HG03432 (cell line): ENCODE results near the gene WBP1.
"Not testable (repeated sequence)": the region's sequence is repeated elsewhere in the genome, so short reads cannot be mapped to it uniquely, and the experiment has no call there.

Experiments
- ATAC-seq: cut with Tn5 transposase; IDR thresholded peaks from one replicate; pipeline ENCODE4 v1.9.1; 2021; ENCODE audit warnings: mild to moderate bottlenecking, moderate library complexity; ENCODE audit not compliant: unreplicated experiment

The WBP1 gene

DNA sequence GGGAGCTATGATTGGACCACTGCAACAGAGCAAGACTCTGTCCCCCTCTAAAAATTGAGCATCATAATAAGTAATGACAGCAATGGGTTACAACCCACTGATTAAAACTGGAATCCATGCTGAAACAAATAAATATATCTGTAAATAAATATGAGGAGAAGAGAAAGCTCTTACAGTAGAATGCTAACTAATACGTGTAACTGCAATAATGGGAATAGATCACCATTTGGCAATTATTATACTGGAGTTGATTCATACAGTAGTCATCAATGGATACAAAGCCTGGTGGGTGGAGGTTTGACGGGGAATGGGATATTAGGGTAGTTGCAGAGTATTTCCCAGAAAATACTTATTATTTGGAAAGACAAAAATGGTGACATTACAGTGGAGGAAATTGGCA lies 9.5 kb upstream of the WBP1 start:
- ATAC-seq = no peak

DNA sequence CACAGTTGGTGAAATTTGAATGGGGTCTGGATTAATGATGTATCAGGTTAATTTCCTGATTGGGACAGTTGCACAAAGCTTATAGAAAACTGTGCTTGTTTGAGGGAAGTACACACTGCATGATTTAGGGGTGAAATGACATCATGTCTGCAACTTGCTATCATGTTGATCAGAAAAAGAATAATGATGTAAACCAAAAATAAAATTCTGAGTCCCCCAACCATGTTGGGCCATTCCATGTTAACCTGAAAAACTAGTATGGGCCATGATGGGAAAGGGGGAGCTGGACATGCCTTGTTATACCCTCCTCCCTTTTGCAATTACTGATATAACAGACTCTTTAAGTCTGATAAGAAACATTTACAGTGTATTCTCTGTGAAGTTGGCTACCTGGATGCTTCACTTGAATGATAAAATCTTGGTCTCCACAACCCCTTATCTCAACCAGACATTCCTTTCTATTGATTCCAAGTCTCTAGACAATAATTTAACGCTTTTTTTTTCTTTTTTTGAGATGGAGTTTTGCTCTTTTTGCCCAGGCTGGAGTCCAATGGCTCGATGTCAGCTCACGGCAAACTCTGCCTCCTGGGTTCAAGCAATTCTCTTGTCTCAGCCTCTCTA lies 7.6 kb upstream of the WBP1 start:
- ATAC-seq = no peak

DNA sequence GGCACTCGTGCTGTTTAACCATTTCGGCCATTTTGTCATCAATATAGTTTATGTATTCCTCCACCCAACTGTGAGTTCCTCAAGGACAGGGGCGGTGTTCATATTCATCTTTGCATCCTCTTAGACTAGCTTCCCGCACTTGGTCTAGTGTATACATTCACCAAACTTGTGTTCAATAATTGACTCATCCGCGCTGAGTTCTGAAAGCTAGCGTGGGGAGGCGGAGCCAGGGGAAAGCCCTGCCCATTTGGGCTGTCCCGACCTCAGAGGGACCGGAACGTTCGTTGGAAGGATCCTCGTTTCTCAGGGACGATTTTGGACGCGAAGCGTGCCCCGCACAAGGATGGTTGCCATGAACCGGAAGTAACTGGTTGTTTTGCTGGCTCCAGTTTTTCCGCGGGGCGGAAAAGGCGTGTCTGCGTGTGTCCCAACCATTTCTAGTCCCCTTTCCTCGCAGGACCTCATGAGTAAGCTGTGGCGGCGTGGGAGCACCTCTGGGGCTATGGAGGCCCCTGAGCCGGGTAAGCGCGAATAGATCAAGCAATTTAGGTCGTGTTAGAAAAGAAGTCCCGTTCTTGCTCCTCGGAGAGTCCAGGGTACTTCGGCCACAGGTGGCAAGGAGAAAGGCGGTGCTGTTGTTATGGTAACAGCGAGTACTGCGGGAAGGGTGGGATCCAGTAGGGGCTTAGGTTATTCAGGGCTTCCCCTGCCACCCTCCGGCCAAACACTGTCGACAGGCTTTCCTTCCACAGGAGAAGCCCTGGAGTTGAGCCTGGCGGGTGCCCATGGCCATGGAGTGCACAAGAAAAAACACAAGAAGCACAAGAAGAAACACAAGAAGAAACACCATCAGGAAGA lies 3.4 kb upstream of the WBP1 start, which contains the start of gene INO80B:
Gene INO80B (plus strand): TSS at position 434 of the 858 bp plus-strand sequence. CDS start 30 bp downstream, at position 464.
- peak; percentile 45 for ATAC-seq

DNA sequence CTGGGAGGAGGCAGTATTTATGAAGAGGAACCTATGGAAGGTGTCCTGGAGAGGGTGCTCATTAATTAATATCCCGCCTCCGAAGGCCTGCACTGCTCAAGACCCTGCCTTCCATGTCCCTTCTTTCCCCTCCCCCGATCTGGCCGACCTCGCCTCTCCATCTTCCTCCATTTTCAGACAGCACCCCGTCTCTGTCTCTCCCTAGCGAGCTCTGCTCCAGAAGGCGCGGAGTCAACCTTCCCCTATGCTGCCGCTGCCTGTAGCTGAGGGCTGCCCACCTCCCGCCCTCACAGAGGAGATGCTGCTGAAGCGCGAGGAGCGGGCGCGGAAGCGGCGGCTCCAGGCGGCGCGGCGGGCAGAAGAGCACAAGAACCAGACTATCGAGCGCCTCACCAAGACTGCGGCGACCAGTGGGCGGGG lies 1.1 kb upstream of the WBP1 start:
- no peak for ATAC-seq

DNA sequence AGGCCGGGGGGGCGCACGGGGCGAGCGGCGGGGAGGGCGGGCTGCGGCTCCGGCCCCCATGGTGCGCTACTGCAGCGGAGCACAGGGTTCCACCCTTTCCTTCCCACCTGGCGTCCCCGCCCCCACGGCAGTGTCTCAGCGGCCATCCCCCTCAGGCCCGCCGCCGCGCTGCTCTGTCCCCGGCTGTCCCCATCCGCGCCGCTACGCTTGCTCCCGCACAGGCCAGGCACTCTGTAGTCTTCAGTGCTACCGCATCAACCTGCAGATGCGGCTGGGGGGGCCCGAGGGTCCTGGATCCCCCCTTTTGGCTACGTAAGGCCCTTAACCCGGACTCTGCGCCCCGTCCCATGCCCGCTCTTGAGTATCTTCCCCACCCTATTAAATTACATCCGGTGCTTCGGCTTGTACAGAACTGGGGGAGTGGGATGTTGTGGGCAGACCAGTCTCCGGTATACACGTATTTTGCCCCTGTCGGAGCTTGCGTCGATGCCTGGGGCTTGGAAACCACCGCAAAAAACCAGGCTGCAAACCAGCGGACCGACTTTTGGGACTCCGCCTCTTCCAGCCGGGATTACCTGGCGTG lies 598 bp upstream of the WBP1 start:
- ATAC-seq = peak; percentile 42

DNA sequence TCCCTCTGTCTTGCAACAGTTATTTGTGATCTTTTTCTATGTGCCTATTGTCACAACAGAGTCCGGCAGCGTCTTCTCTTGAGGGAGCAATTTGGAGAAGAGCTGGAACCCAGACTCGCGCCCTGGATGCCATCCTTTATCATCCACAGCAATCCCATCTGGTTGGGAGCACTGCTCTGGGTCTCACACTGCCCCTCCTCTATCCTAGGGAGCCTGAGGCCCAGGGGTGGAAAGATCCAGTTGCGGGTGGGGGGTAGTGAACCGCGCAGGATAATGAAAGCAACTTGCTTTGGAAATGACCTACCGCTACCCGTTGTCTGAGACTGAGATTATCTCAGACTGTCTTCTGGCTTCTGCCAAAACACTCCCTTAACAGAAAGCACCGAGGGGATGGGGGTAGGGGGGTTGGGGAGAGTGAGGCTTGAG lies 713 bp downstream of the WBP1 start:
- no peak for ATAC-seq

DNA sequence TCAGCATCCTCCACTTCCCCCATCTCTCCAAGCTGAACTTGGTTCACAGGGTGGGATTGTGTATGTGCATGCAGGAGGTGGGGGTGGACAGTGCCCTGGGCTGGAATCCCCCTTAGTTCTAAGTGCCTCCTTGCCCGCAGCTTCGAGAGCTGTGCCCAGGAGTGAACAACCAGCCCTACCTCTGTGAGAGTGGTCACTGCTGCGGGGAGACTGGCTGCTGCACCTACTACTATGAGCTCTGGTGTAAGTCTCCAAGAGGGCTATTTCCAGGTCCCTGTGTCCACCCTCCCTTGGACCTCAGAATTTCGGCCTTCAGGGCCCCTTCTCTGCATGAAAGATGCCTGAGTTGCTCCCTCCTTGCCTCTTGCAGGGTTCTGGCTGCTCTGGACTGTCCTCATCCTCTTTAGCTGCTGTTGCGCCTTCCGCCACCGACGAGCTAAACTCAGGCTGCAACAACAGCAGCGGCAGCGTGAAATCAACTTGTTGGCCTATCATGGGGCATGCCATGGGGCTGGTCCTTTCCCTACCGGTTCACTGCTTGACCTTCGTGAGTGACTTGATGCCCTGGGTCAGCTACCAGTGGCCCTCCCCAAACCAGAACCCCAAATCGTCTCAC lies 1.4 kb downstream of the WBP1 start:
- not testable (repeated sequence) for ATAC-seq

DNA sequence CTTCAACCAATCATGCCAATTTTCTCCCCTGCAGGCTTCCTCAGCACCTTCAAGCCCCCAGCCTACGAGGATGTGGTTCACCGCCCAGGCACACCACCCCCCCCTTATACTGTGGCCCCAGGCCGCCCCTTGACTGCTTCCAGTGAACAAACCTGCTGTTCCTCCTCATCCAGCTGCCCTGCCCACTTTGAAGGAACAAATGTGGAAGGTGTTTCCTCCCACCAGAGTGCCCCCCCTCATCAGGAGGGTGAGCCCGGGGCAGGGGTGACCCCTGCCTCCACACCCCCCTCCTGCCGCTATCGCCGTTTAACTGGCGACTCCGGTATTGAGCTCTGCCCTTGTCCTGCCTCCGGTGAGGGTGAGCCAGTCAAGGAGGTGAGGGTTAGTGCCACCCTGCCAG lies 1.9 kb downstream of the WBP1 start:
- not testable (repeated sequence) for ATAC-seq

DNA sequence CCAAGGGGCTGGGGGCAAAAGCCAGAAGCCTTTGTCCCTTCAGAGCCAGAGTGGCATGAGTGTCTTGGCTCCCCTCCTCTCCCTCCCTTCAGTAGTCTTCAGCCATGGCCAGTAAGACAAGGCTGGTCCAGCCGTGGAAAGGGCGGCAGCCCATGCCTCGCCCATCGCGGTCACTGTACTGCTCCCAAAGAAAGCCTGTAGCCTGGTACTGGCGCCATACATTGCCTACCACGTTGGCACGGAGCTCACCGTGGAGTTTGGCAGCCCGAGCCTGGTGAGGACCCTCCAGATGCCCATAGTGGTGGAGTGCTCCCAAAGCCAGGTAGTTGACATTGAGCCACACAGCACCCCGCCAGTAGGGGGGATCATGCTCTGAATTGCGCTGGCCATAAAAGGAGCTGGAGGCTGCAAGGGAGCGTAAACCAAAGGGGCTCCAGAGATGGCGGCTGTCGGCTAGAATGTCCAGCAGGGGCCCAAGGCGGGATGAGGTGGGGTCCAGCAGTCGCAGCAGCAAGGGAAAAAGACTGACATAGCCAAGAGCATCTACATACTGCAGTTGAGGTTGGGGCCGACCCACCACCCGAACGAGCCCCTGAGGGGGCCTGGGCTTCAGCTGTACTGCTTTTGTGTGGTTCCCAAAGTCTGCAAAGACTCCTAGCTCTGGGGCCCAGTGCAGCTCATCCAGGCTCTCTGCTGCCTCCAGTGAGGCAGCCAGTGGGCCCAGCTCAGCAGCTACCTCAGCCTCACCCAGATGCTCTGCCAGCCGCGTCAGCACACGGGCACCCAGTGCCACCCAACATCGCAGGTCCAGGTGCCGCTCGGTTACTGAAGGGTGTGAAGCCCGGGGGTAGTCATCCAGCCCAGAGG lies 3.2 kb downstream of the WBP1 start:
- no peak for ATAC-seq

DNA sequence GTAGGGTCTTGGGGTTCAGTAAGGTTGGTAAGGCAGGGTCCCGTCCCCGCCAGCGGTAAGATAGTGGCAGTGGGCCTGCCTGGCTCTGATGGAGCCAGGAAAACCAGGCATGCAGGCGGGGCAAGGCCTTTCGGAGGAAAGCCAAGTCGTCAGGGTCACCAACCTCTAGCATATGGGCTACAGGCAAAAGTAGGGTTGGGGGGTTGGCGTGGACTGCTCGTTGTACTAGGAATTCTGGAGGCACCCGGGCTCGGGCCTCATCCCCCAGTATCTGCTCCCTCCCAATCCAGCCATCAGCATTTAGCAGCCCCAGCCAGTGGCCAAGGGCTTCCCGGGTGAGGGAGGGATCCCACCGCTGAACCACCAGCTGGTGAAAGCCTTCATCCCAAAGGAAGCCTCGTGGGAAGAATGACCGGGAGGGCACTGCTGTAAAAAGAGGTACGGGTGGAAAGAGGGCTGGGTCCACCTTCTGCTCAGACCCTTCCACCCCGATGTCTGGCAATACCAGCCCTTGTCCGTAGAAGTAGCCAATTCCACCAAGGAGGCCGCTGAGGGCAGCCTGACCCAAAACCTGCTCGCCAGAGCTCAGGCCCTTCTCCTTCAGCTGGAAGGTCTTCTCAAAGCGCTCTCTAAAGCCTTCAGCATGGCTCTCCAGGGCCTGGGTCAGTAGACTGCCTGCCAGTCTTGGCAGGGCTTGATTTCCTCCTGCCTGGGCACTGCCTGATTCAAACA lies 4.0 kb downstream of the WBP1 start:
- ATAC-seq = no peak

DNA sequence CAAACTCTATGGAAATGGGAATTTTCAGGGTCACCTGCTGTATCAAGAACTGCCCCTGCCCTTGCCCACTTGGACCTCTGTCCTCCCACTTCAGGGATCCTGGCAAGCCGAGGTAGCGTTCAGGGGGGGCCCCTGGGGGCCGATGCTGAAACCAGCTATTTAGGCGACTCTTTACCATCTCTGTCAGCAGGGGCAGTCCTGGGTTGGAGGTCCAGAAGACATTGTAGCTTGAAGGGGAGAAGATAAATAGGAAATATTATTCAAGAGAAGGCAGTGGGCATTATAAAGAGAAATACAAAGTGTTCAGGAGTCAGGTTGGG lies 4.5 kb downstream of the WBP1 start:
- no peak for ATAC-seq

DNA sequence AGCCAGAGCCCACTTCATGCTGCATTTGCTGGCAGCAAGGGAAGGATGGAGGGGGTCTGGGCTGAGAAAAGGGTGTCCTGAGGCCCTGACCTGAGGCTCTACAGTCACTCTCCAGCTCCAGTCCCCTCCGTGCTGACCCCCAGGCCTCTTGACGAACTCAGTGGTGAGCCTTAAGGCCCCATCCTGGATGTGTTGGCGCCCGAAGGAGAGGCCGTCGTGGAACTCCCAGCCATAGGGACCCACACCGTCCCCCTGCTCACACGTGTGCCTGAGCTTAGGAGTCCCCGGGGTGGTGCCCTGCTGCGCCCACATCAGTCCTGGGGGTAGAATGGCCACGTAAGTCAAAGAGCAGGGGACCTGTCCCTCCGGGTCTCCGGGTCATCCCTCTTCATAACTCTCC lies 6.2 kb downstream of the WBP1 start:
- peak; percentile 1 for ATAC-seq

DNA sequence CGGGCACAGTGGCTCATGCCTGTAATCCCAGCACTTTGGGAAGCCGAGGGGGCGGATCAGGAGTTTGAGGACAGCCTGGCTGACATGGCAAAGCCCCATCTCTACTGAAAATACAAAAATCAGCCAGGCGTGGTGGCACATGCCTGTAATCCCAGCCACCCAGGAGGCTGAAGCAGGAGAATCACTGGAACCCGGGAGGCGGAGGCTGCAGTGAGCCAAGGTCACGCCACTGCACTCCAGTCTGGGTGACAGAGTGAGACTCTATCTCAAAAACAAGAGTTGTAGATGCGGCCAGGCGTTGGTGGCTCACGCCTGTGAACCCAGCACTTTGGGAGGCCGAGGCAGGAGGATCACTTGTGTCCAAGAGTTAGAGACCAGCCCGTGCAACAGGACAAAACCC lies 12.5 kb downstream of the WBP1 start:
- not testable (repeated sequence) for ATAC-seq

DNA sequence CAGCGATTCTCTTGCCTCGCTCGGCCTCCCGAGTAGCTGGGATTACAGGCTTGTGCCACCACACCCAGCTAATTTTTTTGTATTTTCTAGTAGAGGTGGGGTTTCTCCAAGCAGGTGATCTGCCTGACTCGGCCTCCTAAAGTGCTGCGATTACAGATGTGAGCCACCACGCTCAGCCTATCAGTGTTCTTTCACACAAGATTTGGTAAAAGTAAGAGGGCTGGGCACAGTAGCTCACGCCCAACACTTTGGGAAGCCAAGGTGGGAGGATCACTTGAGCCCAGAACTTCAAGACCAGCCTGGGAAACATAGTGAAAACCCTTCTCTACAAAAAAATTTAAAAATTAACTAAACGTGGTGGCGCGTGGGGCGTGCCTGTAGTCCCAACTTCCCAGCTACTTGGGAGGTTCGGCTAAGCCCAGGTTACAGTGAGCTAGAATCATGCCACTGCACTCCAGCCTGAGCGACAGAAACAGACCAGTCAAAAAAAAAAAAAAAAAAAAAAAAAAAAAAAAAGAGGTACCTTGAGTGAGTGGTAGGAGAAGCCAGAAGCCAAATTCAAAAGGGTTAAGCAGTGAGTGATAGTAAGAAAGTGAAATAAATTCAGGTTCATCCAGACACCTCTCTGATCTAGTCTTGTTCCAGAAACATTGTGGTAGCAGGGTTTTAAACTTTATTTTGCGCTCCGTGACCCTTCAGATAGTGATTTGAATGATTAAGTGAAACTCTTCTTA lies 13.3 kb downstream of the WBP1 start:
- ATAC-seq = no peak

DNA sequence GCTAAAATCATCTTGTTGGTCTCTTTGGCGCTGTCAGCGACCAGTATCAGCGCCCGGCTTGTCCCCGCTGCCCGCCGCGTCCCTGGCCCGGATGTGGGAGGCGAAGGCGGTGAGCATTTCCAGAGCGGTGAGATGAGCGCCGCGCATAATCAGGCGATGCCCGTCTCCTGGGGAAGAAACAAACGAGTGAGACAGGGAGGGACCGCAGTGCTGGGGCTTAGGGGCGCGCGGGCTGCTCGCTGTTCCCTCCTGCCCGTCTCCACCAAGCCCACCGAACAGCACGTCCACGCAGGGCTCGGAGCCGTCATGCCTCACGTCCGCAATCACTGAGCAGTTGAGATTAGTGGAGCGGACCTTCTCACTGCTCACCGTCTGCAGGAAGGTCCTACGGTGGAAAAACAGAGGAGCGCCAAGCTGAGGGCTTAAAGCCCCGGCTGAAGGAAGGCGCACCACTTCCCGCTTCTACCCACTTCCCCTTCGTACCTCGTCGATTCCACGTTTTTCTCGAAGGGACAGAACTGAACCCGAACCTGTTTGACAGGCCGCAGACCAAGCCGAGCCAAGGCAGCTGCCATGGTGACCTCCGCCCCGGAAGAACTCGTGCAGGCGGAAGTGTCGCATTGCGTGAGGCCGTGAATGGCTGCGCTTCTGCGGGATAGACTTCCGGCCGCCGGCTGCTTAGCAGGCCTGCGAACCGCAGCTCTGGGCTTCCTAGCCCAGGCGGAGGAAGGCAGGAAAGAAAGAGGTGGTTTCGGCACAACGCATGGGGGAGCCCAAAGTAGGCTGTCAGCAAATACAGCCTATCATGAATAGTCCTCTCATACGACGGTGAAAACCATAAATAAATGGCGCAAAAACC lies 14.1 kb downstream of the WBP1 start, which contains the start of gene MRPL53:
Gene MRPL53 (minus strand): TSS at position 595 of the 859 bp plus-strand sequence. CDS start 20 bp downstream, at position 575.
- ATAC-seq = peak; percentile 89

DNA sequence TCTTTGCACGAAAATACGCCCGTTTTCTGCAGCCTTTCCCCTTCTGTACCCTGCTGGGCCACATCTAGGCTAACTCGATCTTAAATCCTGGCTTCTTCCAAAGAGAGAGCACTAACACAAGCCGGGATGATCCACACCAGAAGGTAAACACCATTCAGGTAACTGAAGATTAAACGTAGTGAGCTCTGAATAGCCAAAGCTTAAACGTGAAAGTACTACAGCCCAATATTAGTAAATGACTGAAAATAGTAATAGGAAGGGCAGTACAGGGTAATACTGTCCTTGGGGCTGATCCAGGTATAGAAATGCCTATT lies 14.7 kb downstream of the WBP1 start:
- peak; percentile 7 for ATAC-seq

DNA sequence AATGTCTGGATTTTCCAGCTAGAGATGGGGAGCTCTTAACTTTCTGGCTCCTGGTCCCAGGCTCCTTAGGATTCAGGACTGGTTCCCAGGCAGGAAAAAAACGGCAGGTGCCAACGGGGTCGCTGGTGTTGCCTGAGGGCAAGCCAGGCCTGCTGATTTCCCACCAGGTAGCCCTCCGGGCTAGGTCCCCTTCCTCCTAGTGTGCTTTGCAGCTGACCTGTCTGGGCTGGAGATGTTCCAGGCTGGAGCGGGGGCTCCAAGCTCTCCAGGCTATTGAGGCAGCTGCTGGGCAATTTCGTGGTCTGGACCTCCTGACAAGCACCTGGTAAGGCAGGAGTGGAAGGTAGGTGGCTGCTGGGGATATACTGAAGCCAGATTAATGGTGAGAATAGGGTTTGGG lies 16.2 kb downstream of the WBP1 start:
- no peak for ATAC-seq

DNA sequence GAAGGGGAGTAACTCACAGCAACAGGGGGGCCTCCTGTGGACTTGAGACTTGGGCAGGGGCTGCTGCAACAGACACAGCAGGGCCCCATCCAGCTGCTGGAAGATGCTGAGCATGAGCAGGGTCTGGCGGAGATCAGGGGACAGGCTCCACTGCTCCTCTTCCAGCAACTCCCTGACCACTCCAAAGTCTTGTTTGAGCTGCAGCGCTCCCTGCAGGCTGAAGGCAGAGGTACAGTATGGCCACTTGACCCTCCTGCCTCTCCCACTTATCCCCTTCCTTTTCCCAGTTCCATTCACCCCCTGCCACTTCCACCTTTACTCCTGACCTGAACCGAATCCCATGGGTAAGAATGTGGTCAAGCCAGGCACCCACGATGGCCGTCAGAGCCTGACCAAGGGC lies 16.7 kb downstream of the WBP1 start:
- ATAC-seq = no peak
